Thoracic aorta (tissue), 2 donors: ENCODE measurements around the gene TJAP1. TPM values are rescaled to one million over a fixed set of nuclear protein-coding genes. Genes with fewer than 3 reads are reported as not detected.

ENCODE experiments used
- ATAC-seq: fragments of 150-250 bp; one replicate; pipeline ENCODE4 v1.8.0; 2017; ENCODE audit warnings: low read depth; ENCODE audit not compliant: insufficient number of reproducible peaks, low FRiP score
- DNase-seq: peaks from one replicate; pipeline ENCODE4 v3.0.0-alpha.2; 2020; ENCODE audit warnings: low spot score
- H3K27ac ChIP-seq, 2 donors: fragments of 200-600 bp; sonication (generic); 1 replicate in 1 of 2; 2 replicates in 1 of 2; pipeline ENCODE4 v1.5.1; 2016; ENCODE audit warnings: mild to moderate bottlenecking in 2 of 2, moderate library complexity in 2 of 2
- H3K27me3 ChIP-seq: fragments of 200-600 bp; sonication (generic); replicated peaks from 2 replicates; pipeline ENCODE4 v1.6.0; 2016; ENCODE audit warnings: mild to moderate bottlenecking; ENCODE audit not compliant: insufficient read depth
- H3K36me3 ChIP-seq: fragments of 200-600 bp; sonication (generic); one replicate; pipeline ENCODE4 v1.5.1; 2016
- H3K4me1 ChIP-seq, 2 donors: fragments of 200-600 bp; sonication (generic); 1 replicate in 1 of 2; 2 replicates in 1 of 2; pipeline versions ENCODE4 v1.5.1 to v1.6.0; 2016; ENCODE audit warnings: low read depth in 2 of 2, mild to moderate bottlenecking in 1 of 2; ENCODE audit not compliant: control insufficient read depth in 1 of 2
- H3K4me3 ChIP-seq: fragments of 200-600 bp; sonication (generic); 2 replicates; pipeline ENCODE4 v1.5.1; 2016; ENCODE audit warnings: mild to moderate bottlenecking
- H3K9me3 ChIP-seq: fragments of 200-600 bp; sonication (generic); 2 replicates; pipeline ENCODE4 v1.5.1; 2016
- CTCF ChIP-seq: fragments of 200-600 bp; sonication (generic); IDR thresholded peaks from one replicate; pipeline ENCODE4 v1.5.1; 2019; ENCODE audit warnings: antibody characterized with exemption
- total RNA-seq, 2 donors: library from RNA; depleted of rRNA; stranded (reverse); fragments of >200 nt; gene quantifications; one replicate each; pipeline versions ENCODE4 v1.1.0 to v1.2.3, GENCODE V29; 2016

The TJAP1 gene
- total RNA-seq, 2 donors from 2014 or later: 19.5 to 21.0 TPM

GRCh38 chr6:43490523-43490939 is 13.2 kb downstream of the TJAP1 start:
- H3K27ac ChIP-seq: no peak overlapping the region
- ATAC-seq (no peak), DNase-seq (no peak)
- no peak overlapping the region for H3K4me3 ChIP-seq
- peaks cover 4 to 17% of the 10 kb centered on the region in 2 donors for H3K4me1 ChIP-seq
- no peak for TF ChIP-seq CTCF
- H3K27me3 ChIP-seq: no peaks in the 10 kb centered on the region
- H3K9me3 ChIP-seq: no peaks in the 10 kb centered on the region
- peaks cover 2% of the 10 kb centered on the region for H3K36me3 ChIP-seq

GRCh38 chr6:43491750-43492661 is 14.6 kb downstream of the TJAP1 start:
- no peaks in the 10 kb centered on the region for H3K36me3 ChIP-seq
- no peaks in the 10 kb centered on the region for H3K9me3 ChIP-seq
- peaks cover 19 to 27% of the 10 kb centered on the region in 2 donors for H3K4me1 ChIP-seq
- DNase-seq (peak; percentile 67), ATAC-seq (no peak)
- TF ChIP-seq CTCF: no peak
- H3K27ac ChIP-seq: peak overlapping the region in 1 of 2 donors; percentile 27
- no peaks in the 10 kb centered on the region for H3K27me3 ChIP-seq
- H3K4me3 ChIP-seq: peak overlapping the region; percentile 43

- no peaks in the 10 kb centered on the region for H3K27me3 ChIP-seq
- no peaks in the 10 kb centered on the region for H3K9me3 ChIP-seq
- H3K27ac ChIP-seq: peak overlapping the region in 1 of 2 donors; percentile 27
- H3K36me3 ChIP-seq: no peaks in the 10 kb centered on the region
- peaks cover 25 to 30% of the 10 kb centered on the region in 2 donors for H3K4me1 ChIP-seq
- no peak for TF ChIP-seq CTCF
- peak overlapping the region; percentile 43 for H3K4me3 ChIP-seq
- DNase-seq: no peak
- no peak for ATAC-seq
Observed at GRCh38 chr6:43492673-43493072, 15.3 kb downstream of the TJAP1 start.

GRCh38 chr6:43493230-43493629 is 15.9 kb downstream of the TJAP1 start:
- H3K27ac ChIP-seq: no peak overlapping the region
- no peak for ATAC-seq

More at GRCh38 chr6:43493230-43493629, 15.9 kb downstream of the TJAP1 start:
- no peak for TF ChIP-seq CTCF
- Histone ChIP-seq H3K4me3 (no peak overlapping the region), H3K9me3 (no peaks in the 10 kb centered on the region), H3K4me1 (peaks cover 27 to 30% of the 10 kb centered on the region in 2 donors), H3K27me3 (no peaks in the 10 kb centered on the region), H3K36me3 (no peaks in the 10 kb centered on the region)
- no peak for DNase-seq
